HepG2 (cell line): Measurements from ENCODE around the gene C20orf96. TPM values are rescaled to one million over a fixed set of nuclear protein-coding genes. Genes with fewer than 3 reads are reported as not detected.

Experiments used
- ATAC-seq: fragments of 200-7000 bp; cut with Tn5 transposase; 3 replicates; pipeline ENCODE4 v1.9.1; 2020; ENCODE audit warnings: mild to moderate bottlenecking, moderate library complexity
- BruUV-seq: library from RNA; stranded (reverse); fragments of 400-500 nt; replicated peaks from 2 replicates; lab custom pipeline; 2021; lab: Mats Ljungman, UMichigan
- CTCF ChIA-PET: fragments of 300-600 bp; formaldehyde crosslinking; extraction: SDS; loops from one replicate; lab custom pipeline; 2021; ENCODE audit warnings: low total read pairs, inconsistent platforms, low intra/inter-chr PET ratio; lab: Yijun Ruan, JAX
- POLR2A ChIA-PET: fragments of 350-600 bp; sonication (Branson Sonifier 250); formaldehyde crosslinking; loops from one replicate; lab custom pipeline; 2020; ENCODE audit warnings: antibody characterized with exemption, inconsistent platforms; lab: Yijun Ruan, JAX
- DNase-seq: peaks from one replicate; pipeline ENCODE4 v3.0.0-alpha.2; 2015; ENCODE audit warnings: low spot score
- FAIRE-seq: peaks from 3 replicates; lab custom pipeline; 2011; peaks lifted over from hg19 to GRCh38; lab: Jason Lieb, UNC
- H2AFZ ChIP-seq: one replicate; pipeline ENCODE4 v1.6.1; 2011; ENCODE audit warnings: low read length, inconsistent platforms
- H3K27ac ChIP-seq: fragments of 300-600 bp; 3 replicates; pipeline ENCODE4 v1.8.0; 2011; ENCODE audit warnings: mixed run types, mild to moderate bottlenecking, mixed read lengths, low read length, inconsistent platforms; ENCODE audit not compliant: insufficient read depth; ENCODE audit errors: extremely low read length
- H3K27me3 ChIP-seq, 2 experiments: fragments of 200-600 bp in 1 of 2; 2 replicates in 1 of 2; 3 replicates in 1 of 2; pipeline versions ENCODE4 v1.6.0 to v1.8.0; 2011; ENCODE audit warnings: low read length in 2 of 2, mild to moderate bottlenecking in 2 of 2, moderate library complexity in 2 of 2, inconsistent platforms in 1 of 2; ENCODE audit not compliant: insufficient read depth in 2 of 2, control insufficient read depth in 1 of 2
- H3K36me3 ChIP-seq, 2 experiments: fragments of 200-600 bp in 1 of 2; replicated peaks in 1 of 2; 2 replicates in 1 of 2; 3 replicates in 1 of 2; pipeline versions ENCODE4 v1.5.1 to v1.8.0; 2011; ENCODE audit warnings: low read length in 2 of 2, inconsistent platforms in 1 of 2; ENCODE audit not compliant: insufficient read depth in 2 of 2, control insufficient read depth in 1 of 2
- H3K4me1 ChIP-seq: 2 replicates; pipeline ENCODE4 v1.5.1; 2012; ENCODE audit warnings: low read length, inconsistent platforms; ENCODE audit not compliant: insufficient read depth
- H3K4me2 ChIP-seq: 2 replicates; pipeline ENCODE4 v1.6.0; 2011; ENCODE audit warnings: low read depth, low read length, inconsistent platforms
- H3K4me3 ChIP-seq, 3 experiments: fragments of 200-600 bp in 1 of 3; sonication (generic), shearing (Covaris generic) in 1 of 3; replicated peaks in 1 of 3; 2 replicates each; pipeline ENCODE4 v1.5.1; 2011 to 2016; ENCODE audit warnings: low read length in 3 of 3, inconsistent platforms in 2 of 3, low read depth in 2 of 3, mild to moderate bottlenecking in 2 of 3, control low read depth in 1 of 3, mixed read lengths in 1 of 3; ENCODE audit not compliant: insufficient read depth in 1 of 3
- H3K79me2 ChIP-seq: one replicate; pipeline ENCODE4 v1.6.1; 2011; ENCODE audit warnings: low read length, inconsistent platforms; ENCODE audit not compliant: insufficient read depth
- H3K9ac ChIP-seq: 2 replicates; pipeline ENCODE4 v1.6.0; 2011; ENCODE audit warnings: mild to moderate bottlenecking, low read depth, low read length, inconsistent platforms; ENCODE audit not compliant: insufficient read depth
- H3K9me3 ChIP-seq: 2 replicates; pipeline ENCODE4 v1.5.1; 2012; ENCODE audit warnings: mild to moderate bottlenecking, low read length
- H4K20me1 ChIP-seq: 2 replicates; pipeline ENCODE4 v1.6.0; 2011; ENCODE audit warnings: inconsistent platforms, mild to moderate bottlenecking, low read length, moderate library complexity; ENCODE audit not compliant: insufficient read depth
- EEA1 ChIP-seq: sonication (generic); formaldehyde crosslinking; IDR thresholded peaks from 2 replicates; pipeline ENCODE4 v1.5.1; 2020; ENCODE audit warnings: mild to moderate bottlenecking, missing genetic modification reagents, borderline replicate concordance
- GATAD2A ChIP-seq: IDR thresholded peaks from 2 replicates; pipeline ENCODE4 v1.6.1; 2016
- GFI1 ChIP-seq: sonication (generic); formaldehyde crosslinking; IDR thresholded peaks from 2 replicates; pipeline ENCODE4 v1.5.0; 2020; ENCODE audit warnings: missing genetic modification reagents, mild to moderate bottlenecking, borderline replicate concordance
- MEIS2 ChIP-seq: sonication (generic); formaldehyde crosslinking; IDR thresholded peaks from 2 replicates; pipeline ENCODE4 v1.9.0; 2021; ENCODE audit warnings: mild to moderate bottlenecking, missing genetic modification reagents
- NBN ChIP-seq: fragments of 450-650 bp; conservative IDR thresholded peaks from 2 replicates; pipeline ENCODE4 v1.6.1; 2017
- NR2F2 ChIP-seq: IDR thresholded peaks from 2 replicates; pipeline ENCODE4 v1.6.1; 2012; ENCODE audit warnings: low read depth, inconsistent platforms, borderline replicate concordance
- ZNF224 ChIP-seq: sonication (generic); formaldehyde crosslinking; IDR thresholded peaks from 2 replicates; pipeline ENCODE4 v1.5.0; 2020; ENCODE audit warnings: mild to moderate bottlenecking, missing genetic modification reagents
- ZNF484 ChIP-seq: sonication (generic); formaldehyde crosslinking; IDR thresholded peaks from 2 replicates; pipeline ENCODE4 v1.5.1; 2020; ENCODE audit warnings: mild to moderate bottlenecking, low read depth, missing genetic modification reagents, borderline replicate concordance
- ZNF709 ChIP-seq: sonication (generic); formaldehyde crosslinking; IDR thresholded peaks from 2 replicates; pipeline ENCODE4 v1.5.0; 2020; ENCODE audit warnings: mild to moderate bottlenecking, missing genetic modification reagents
- ZNF768 ChIP-seq: sonication (generic); formaldehyde crosslinking; IDR thresholded peaks from 2 replicates; pipeline ENCODE4 v1.4.0; 2020; ENCODE audit warnings: missing genetic modification reagents
- ZSCAN30 ChIP-seq: sonication (generic); formaldehyde crosslinking; IDR thresholded peaks from 2 replicates; pipeline ENCODE4 v1.5.0; 2020; ENCODE audit warnings: mild to moderate bottlenecking, missing genetic modification reagents
- WGBS: methylation state at CpG from one replicate; pipeline ENCODE4 v1.1.6; 2017; ENCODE audit warnings: low lambda C conversion rate; 5-methylcytosine and 5-hydroxymethylcytosine counted together
- in situ Hi-C: cut with HindIII; loops from 2 replicates; pipeline ENCODE4 v1.10.0; 2017; ENCODE audit warnings: low pct_unique_long_range_greater_than_20kb; ENCODE audit not compliant: extremely low pct_ligation_motif_present
- intact Hi-C: fragments of 100-400 bp; cut with micrococcal nuclease; formaldehyde crosslinking; loops from one replicate; pipeline ENCODE4 v1.10.0; 2022; ENCODE audit not compliant: unreplicated experiment
- polyA plus RNA-seq, 8 experiments: library from polyadenylated mRNA; depleted of rRNA in 3 of 8; stranded (reverse) in 7 of 8; unstranded in 1 of 8; fragments of >200 nt; fragmentation: Illumina TruSeq in 4 of 8; extraction: Trizol in 4 of 8; gene quantifications; 2 replicates each; pipeline versions ENCODE4 v1.2.1 to v1.2.3, GENCODE V29; 2011 to 2016; ENCODE audit warnings: low read depth in 4 of 8, missing spikeins in 1 of 8, mixed read lengths in 1 of 8; ENCODE audit not compliant: insufficient read depth in 1 of 8
- total RNA-seq, 5 experiments: library from RNA; depleted of rRNA; stranded (reverse); fragments of >200 nt; fragmentation: Illumina TruSeq; extraction: Trizol; gene quantifications; 2 replicates each; pipeline ENCODE4 v1.2.3, GENCODE V29; 2016; ENCODE audit warnings: low read depth in 1 of 5
- TF ChIP-seq, protein P1 (sequence below): sonication (generic); formaldehyde crosslinking; IDR thresholded peaks from 2 replicates; pipeline ENCODE4 v1.4.0; 2020; ENCODE audit warnings: mild to moderate bottlenecking, missing genetic modification reagents
- TF ChIP-seq, protein P2 (sequence below): sonication (generic); formaldehyde crosslinking; IDR thresholded peaks from 2 replicates; pipeline ENCODE4 v1.8.1; 2022; ENCODE audit warnings: mild to moderate bottlenecking, missing genetic modification reagents
- TF ChIP-seq, protein P3 (sequence below): sonication (generic); formaldehyde crosslinking; IDR thresholded peaks from 2 replicates; pipeline ENCODE4 v1.5.1; 2020; ENCODE audit warnings: missing genetic modification reagents, mild to moderate bottlenecking, borderline replicate concordance
- TF ChIP-seq, protein P4 (sequence below): sonication (generic); formaldehyde crosslinking; IDR thresholded peaks from 2 replicates; pipeline ENCODE4 v1.4.0; 2020; ENCODE audit warnings: low read depth, mild to moderate bottlenecking, missing genetic modification reagents

The C20orf96 gene
- total and polyA plus RNA-seq, 2 of the 13 experiments (the other 11 are each of a cell fraction or from before 2014, with no cell fraction given): 3.8 to 20.6 TPM

DNA sequence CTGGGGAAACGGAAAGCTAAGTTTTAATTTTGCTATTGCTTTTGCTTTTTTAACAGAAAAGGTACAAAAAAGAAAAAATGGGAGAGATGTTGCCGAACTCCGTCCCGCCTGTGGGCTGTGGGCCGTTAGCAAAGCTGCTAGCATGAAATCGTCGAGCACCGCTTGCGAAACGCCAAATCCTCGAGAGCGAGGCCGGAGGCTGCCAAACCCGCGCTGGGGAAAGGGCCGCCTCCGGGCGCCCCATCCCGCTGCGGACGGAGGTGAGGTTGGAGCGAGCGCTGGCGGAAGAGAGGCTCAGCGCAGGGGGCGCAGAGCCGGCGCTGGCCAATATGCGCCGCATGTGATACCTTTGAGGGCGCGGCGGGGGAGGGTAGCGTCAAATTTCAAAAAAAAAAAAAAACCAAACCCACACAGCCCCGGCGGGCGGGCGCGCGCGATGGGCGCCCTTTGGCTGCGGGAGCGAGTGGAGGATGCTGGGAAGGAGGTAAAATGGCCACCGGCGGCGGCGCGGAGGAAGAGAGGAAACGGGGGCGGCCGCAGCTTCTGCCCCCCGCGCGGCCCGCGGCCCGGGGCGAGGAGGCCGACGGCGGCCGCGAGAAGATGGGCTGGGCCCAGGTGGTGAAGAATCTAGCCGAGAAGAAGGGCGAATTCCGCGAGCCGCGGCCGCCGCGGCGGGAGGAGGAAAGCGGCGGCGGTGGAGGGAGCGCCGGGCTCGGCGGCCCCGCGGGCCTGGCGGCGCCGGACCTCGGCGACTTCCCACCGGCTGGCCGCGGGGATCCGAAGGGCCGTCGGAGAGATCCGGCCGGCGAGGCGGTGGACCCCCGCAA, 6.8 kb upstream of the C20orf96 start, which contains the start of gene ZCCHC3:
Gene ZCCHC3 (plus strand): TSS at position 473 of the 827 bp plus-strand sequence. CDS start 17 bp downstream, at position 490.
- peaks cover 25% of the 10 kb centered on the region for H4K20me1 ChIP-seq
- peaks cover 0 to 24% of the 10 kb centered on the region in 2 experiments; a peak in 3 of 5 replicates for H3K27me3 ChIP-seq
- H3K4me1 ChIP-seq: peaks cover 39% of the 10 kb centered on the region
- ATAC-seq (peak; percentile 96), DNase-seq (peak; percentile 96), FAIRE-seq (peak; percentile 76)
- H3K9me3 ChIP-seq: no peaks in the 10 kb centered on the region
- H3K4me3 ChIP-seq: peak within 1 kb of the TSS; percentile 69 to 93 (median 89)
- no TSS peak for BruUV-seq
- WGBS: 1% methylated on average over 62 of the region's 99 CpGs
- peak within 1 kb of the TSS; percentile 80 for H3K4me2 ChIP-seq
- in situ Hi-C loops (no loop called here), intact Hi-C loops (loop anchor here (1.0 kb wide), 1 partner anchor 29 kb away; no protein-coding TSS in a partner anchor)
- CTCF ChIA-PET: no interaction called here
- H3K79me2 ChIP-seq: peaks cover 42% of the 10 kb centered on the region
- no peak within 1 kb of the TSS for H2AFZ ChIP-seq
- POLR2A ChIA-PET: interaction anchor here (1.0 to 8.1 kb wide), 6 partner anchors 12 to 50 kb away, joined by 3 to 106 read pairs (median 16); partner anchors contain the start of genes NRSN2 and SOX12
- H3K9ac ChIP-seq: peak within 1 kb of the TSS; percentile 84
- H3K36me3 ChIP-seq: no peaks in the 10 kb centered on the region
- peak within 1 kb of the TSS; percentile 92 for H3K27ac ChIP-seq
- TF ChIP-seq NBN (no peak), GFI1 (CRISPR knock-in tag) (peak; percentile 89), ZNF484 (no peak; the same call in 1 of the 2 replicates), MEIS2 (CRISPR knock-in tag) (peak; percentile 95), ZSCAN30 (CRISPR knock-in tag) (peak; percentile 97), ZNF709 (CRISPR knock-in tag) (peak; percentile 99), NR2F2 (no peak; the same call in 1 of the 2 replicates), GATAD2A (peak; percentile 93), EEA1 (CRISPR knock-in tag) (peak; percentile 93), ZNF768 (CRISPR knock-in tag) (peak; percentile 83), ZNF224 (peak; percentile 99)
- TF ChIP-seq, protein P1, sequence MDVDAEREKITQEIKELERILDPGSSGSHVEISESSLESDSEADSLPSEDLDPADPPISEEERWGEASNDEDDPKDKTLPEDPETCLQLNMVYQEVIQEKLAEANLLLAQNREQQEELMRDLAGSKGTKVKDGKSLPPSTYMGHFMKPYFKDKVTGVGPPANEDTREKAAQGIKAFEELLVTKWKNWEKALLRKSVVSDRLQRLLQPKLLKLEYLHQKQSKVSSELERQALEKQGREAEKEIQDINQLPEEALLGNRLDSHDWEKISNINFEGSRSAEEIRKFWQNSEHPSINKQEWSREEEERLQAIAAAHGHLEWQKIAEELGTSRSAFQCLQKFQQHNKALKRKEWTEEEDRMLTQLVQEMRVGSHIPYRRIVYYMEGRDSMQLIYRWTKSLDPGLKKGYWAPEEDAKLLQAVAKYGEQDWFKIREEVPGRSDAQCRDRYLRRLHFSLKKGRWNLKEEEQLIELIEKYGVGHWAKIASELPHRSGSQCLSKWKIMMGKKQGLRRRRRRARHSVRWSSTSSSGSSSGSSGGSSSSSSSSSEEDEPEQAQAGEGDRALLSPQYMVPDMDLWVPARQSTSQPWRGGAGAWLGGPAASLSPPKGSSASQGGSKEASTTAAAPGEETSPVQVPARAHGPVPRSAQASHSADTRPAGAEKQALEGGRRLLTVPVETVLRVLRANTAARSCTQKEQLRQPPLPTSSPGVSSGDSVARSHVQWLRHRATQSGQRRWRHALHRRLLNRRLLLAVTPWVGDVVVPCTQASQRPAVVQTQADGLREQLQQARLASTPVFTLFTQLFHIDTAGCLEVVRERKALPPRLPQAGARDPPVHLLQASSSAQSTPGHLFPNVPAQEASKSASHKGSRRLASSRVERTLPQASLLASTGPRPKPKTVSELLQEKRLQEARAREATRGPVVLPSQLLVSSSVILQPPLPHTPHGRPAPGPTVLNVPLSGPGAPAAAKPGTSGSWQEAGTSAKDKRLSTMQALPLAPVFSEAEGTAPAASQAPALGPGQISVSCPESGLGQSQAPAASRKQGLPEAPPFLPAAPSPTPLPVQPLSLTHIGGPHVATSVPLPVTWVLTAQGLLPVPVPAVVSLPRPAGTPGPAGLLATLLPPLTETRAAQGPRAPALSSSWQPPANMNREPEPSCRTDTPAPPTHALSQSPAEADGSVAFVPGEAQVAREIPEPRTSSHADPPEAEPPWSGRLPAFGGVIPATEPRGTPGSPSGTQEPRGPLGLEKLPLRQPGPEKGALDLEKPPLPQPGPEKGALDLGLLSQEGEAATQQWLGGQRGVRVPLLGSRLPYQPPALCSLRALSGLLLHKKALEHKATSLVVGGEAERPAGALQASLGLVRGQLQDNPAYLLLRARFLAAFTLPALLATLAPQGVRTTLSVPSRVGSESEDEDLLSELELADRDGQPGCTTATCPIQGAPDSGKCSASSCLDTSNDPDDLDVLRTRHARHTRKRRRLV (CRISPR knock-in tag): peak; percentile 98
- TF ChIP-seq, protein P2, sequence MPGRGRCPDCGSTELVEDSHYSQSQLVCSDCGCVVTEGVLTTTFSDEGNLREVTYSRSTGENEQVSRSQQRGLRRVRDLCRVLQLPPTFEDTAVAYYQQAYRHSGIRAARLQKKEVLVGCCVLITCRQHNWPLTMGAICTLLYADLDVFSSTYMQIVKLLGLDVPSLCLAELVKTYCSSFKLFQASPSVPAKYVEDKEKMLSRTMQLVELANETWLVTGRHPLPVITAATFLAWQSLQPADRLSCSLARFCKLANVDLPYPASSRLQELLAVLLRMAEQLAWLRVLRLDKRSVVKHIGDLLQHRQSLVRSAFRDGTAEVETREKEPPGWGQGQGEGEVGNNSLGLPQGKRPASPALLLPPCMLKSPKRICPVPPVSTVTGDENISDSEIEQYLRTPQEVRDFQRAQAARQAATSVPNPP (CRISPR knock-in tag): peak; percentile 95; the same call in 1 of the 2 replicates
- TF ChIP-seq, protein P3, sequence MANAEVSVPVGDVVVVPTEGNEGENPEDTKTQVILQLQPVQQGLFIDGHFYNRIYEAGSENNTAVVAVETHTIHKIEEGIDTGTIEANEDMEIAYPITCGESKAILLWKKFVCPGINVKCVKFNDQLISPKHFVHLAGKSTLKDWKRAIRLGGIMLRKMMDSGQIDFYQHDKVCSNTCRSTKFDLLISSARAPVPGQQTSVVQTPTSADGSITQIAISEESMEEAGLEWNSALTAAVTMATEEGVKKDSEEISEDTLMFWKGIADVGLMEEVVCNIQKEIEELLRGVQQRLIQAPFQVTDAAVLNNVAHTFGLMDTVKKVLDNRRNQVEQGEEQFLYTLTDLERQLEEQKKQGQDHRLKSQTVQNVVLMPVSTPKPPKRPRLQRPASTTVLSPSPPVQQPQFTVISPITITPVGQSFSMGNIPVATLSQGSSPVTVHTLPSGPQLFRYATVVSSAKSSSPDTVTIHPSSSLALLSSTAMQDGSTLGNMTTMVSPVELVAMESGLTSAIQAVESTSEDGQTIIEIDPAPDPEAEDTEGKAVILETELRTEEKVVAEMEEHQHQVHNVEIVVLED (CRISPR knock-in tag): peak; percentile 93
- TF ChIP-seq, protein P4, sequence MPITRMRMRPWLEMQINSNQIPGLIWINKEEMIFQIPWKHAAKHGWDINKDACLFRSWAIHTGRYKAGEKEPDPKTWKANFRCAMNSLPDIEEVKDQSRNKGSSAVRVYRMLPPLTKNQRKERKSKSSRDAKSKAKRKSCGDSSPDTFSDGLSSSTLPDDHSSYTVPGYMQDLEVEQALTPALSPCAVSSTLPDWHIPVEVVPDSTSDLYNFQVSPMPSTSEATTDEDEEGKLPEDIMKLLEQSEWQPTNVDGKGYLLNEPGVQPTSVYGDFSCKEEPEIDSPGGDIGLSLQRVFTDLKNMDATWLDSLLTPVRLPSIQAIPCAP (CRISPR knock-in tag): no peak
